ENCODE results near the gene NACA.

DNA sequence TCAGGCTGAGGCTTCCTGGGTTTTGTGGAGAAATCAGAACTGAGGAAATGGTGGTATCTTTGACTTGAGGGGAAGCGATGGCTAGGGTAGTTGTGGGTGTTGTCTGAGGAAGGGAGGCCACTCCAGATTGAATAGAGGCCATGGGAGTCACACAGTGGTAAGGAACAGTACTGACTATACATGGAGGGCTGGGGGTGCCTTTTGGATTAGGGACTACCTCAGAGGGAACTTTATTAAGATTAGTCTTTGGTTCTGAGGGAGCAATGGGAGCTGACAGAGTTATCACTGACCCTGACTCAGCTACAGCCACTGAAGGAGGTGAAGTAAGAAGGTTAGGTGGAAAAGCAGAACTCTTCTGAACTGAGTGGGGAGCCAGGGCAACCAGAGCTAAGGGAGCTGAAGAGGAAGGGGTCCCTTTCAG lies 4.4 kb downstream of the NACA start:
- TF ChIP-seq, protein P1, sequence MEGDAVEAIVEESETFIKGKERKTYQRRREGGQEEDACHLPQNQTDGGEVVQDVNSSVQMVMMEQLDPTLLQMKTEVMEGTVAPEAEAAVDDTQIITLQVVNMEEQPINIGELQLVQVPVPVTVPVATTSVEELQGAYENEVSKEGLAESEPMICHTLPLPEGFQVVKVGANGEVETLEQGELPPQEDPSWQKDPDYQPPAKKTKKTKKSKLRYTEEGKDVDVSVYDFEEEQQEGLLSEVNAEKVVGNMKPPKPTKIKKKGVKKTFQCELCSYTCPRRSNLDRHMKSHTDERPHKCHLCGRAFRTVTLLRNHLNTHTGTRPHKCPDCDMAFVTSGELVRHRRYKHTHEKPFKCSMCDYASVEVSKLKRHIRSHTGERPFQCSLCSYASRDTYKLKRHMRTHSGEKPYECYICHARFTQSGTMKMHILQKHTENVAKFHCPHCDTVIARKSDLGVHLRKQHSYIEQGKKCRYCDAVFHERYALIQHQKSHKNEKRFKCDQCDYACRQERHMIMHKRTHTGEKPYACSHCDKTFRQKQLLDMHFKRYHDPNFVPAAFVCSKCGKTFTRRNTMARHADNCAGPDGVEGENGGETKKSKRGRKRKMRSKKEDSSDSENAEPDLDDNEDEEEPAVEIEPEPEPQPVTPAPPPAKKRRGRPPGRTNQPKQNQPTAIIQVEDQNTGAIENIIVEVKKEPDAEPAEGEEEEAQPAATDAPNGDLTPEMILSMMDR (IDR thresholded peaks at IDR 0.05): no peak
- TF ChIP-seq POLR2A (IDR thresholded peaks at IDR 0.05): no peak
- TF ChIP-seq POLR2AphosphoS5 (IDR thresholded peaks at IDR 0.05): no peak

Data from breast epithelium (tissue), 3 donors.